Ishikawa (cell line): ENCODE measurements around the gene ETV6.

Source experiments
- CEBPB ChIP-seq: IDR thresholded peaks from 2 replicates; pipeline ENCODE4 v1.6.1; 2012
- CREB1 ChIP-seq: IDR thresholded peaks from 2 replicates; pipeline ENCODE4 v1.6.1; 2012; ENCODE audit warnings: low read depth
- EGR1 ChIP-seq: IDR thresholded peaks from 2 replicates; pipeline ENCODE4 v1.6.1; 2012
- EP300 ChIP-seq: IDR thresholded peaks from 2 replicates; pipeline ENCODE4 v1.6.1; 2012; ENCODE audit warnings: borderline replicate concordance
- FOXM1 ChIP-seq: IDR thresholded peaks from 2 replicates; pipeline ENCODE4 v1.6.1; 2012; ENCODE audit warnings: low read depth, borderline replicate concordance
- NFIC ChIP-seq: IDR thresholded peaks from 2 replicates; pipeline ENCODE4 v1.6.1; 2012
- RAD21 ChIP-seq: IDR thresholded peaks from 2 replicates; pipeline ENCODE4 v1.6.1; 2012; ENCODE audit warnings: low read depth
- TAF1 ChIP-seq: IDR thresholded peaks from 2 replicates; pipeline ENCODE4 v1.6.1; 2012; ENCODE audit warnings: low read depth, mild to moderate bottlenecking
- TCF12 ChIP-seq: IDR thresholded peaks from 2 replicates; pipeline ENCODE4 v1.6.1; 2012; ENCODE audit warnings: low read depth
- TEAD4 ChIP-seq: IDR thresholded peaks from 2 replicates; pipeline ENCODE4 v1.6.1; 2012
- USF1 ChIP-seq: IDR thresholded peaks from 2 replicates; pipeline ENCODE4 v1.6.1; 2012
- YY1 ChIP-seq: IDR thresholded peaks from 2 replicates; pipeline ENCODE4 v1.6.1; 2012; ENCODE audit warnings: low read depth
- ZBTB7A ChIP-seq: IDR thresholded peaks from 2 replicates; pipeline ENCODE4 v1.6.1; 2012; ENCODE audit warnings: low read depth
- TF ChIP-seq, protein P1 (sequence below): IDR thresholded peaks from 2 replicates; pipeline ENCODE4 v1.6.1; 2012; ENCODE audit warnings: low read depth, mild to moderate bottlenecking
- TF ChIP-seq, protein P2 (sequence below): IDR thresholded peaks from 2 replicates; pipeline ENCODE4 v1.6.1; 2012

ETV6 gene

GRCh38 chr12:11758510-11759493 is 109.3 kb downstream of the ETV6 start:
- no peak for TF ChIP-seq ZBTB7A
- no peak for TF ChIP-seq USF1
- no peak for TF ChIP-seq TEAD4
- TF ChIP-seq YY1: no peak
- no peak for TF ChIP-seq TAF1
- TF ChIP-seq, protein P1, sequence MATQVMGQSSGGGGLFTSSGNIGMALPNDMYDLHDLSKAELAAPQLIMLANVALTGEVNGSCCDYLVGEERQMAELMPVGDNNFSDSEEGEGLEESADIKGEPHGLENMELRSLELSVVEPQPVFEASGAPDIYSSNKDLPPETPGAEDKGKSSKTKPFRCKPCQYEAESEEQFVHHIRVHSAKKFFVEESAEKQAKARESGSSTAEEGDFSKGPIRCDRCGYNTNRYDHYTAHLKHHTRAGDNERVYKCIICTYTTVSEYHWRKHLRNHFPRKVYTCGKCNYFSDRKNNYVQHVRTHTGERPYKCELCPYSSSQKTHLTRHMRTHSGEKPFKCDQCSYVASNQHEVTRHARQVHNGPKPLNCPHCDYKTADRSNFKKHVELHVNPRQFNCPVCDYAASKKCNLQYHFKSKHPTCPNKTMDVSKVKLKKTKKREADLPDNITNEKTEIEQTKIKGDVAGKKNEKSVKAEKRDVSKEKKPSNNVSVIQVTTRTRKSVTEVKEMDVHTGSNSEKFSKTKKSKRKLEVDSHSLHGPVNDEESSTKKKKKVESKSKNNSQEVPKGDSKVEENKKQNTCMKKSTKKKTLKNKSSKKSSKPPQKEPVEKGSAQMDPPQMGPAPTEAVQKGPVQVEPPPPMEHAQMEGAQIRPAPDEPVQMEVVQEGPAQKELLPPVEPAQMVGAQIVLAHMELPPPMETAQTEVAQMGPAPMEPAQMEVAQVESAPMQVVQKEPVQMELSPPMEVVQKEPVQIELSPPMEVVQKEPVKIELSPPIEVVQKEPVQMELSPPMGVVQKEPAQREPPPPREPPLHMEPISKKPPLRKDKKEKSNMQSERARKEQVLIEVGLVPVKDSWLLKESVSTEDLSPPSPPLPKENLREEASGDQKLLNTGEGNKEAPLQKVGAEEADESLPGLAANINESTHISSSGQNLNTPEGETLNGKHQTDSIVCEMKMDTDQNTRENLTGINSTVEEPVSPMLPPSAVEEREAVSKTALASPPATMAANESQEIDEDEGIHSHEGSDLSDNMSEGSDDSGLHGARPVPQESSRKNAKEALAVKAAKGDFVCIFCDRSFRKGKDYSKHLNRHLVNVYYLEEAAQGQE: no peak
- TF ChIP-seq RAD21: no peak
- no peak for TF ChIP-seq EP300
- no peak for TF ChIP-seq CEBPB
- TF ChIP-seq TCF12: no peak

DNA sequence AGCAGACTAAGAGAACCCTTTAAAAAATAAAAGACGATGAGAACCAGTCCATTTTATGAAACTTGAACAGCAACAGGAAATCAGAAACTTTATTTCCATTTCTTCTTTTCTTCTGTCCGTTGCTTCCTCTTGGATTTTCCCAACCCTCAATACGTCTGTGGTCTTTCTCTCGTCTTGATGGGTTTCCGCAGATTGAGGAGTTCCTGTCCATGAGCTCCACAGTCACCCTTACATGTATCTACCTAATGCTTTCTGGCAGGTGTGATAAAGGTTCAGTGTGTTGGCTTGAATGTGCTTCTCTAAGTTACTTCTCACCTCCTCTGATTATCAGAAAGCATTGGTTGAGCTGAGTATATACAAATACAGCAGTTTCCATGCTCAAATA is 110.0 kb downstream of the ETV6 start:
- TF ChIP-seq, protein P2, sequence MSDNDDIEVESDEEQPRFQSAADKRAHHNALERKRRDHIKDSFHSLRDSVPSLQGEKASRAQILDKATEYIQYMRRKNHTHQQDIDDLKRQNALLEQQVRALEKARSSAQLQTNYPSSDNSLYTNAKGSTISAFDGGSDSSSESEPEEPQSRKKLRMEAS: no peak

GRCh38 chr12:11759899-11760298 is 110.4 kb downstream of the ETV6 start:
- TF ChIP-seq FOXM1: no peak
- TF ChIP-seq ZBTB7A: no peak
- TF ChIP-seq TEAD4: no peak
- TF ChIP-seq CEBPB: no peak
- TF ChIP-seq TAF1: no peak
- TF ChIP-seq USF1: no peak
- no peak for TF ChIP-seq YY1
- TF ChIP-seq TCF12: no peak
- TF ChIP-seq RAD21: no peak
- TF ChIP-seq EGR1: no peak
- no peak for TF ChIP-seq NFIC
- TF ChIP-seq, protein P2: no peak
- no peak for TF ChIP-seq CREB1

- TF ChIP-seq CREB1: no peak
- TF ChIP-seq NFIC: no peak
- TF ChIP-seq CEBPB: no peak
- TF ChIP-seq EGR1: no peak
- no peak for TF ChIP-seq ZBTB7A
- no peak for TF ChIP-seq RAD21
- TF ChIP-seq FOXM1: no peak
- TF ChIP-seq USF1: no peak
- TF ChIP-seq, protein P2: no peak
- TF ChIP-seq, protein P1: no peak
- no peak for TF ChIP-seq TCF12
- TF ChIP-seq EP300: no peak
- TF ChIP-seq YY1: no peak
- TF ChIP-seq TAF1: no peak
- no peak for TF ChIP-seq TEAD4
Observed at GRCh38 chr12:11761869-11762567, 112.5 kb downstream of the ETV6 start.

DNA sequence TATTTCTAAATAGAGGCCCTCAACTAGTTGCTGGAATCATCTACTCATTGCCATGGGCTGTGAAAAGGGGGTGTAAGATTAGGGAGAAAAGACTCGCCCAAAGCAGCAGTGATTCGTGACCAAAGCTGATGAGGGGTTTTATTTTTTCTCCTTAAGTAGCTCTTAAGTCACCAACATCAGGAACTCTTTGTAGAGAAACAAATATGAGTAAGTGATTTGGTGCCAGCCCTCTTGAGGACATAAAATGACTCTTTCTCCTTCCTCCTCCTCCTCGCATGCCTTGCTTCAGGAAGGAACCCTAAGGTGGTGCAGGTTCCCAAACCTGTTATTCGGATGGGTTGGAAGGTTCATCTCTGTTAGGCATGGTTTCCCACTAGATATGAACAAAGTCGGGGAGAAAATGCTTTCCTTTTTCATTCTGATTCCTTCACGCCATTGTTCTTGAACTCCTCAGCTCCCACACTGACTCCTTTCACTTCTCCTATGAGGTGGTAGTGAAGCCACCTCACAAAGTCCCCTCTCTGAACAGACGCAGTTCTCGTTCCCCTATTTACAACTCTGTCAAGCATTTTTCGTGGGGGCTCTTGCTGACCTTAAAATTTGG is 113.4 kb downstream of the ETV6 start:
- TF ChIP-seq RAD21: no peak
- no peak for TF ChIP-seq CEBPB
- no peak for TF ChIP-seq EP300
- TF ChIP-seq, protein P1: no peak
